NCI-H69 (cell line): Measurements from ENCODE around the gene PALM.
"Not testable (repeated sequence)": the region's sequence is repeated elsewhere in the genome, so short reads cannot be mapped to it uniquely, and the experiment has no call there.

Source experiments
- DNase-seq: peaks from one replicate; lab custom pipeline; 2025; lab: John Stamatoyannopoulos, UW

The PALM gene, protein sequence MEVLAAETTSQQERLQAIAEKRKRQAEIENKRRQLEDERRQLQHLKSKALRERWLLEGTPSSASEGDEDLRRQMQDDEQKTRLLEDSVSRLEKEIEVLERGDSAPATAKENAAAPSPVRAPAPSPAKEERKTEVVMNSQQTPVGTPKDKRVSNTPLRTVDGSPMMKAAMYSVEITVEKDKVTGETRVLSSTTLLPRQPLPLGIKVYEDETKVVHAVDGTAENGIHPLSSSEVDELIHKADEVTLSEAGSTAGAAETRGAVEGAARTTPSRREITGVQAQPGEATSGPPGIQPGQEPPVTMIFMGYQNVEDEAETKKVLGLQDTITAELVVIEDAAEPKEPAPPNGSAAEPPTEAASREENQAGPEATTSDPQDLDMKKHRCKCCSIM

DNA sequence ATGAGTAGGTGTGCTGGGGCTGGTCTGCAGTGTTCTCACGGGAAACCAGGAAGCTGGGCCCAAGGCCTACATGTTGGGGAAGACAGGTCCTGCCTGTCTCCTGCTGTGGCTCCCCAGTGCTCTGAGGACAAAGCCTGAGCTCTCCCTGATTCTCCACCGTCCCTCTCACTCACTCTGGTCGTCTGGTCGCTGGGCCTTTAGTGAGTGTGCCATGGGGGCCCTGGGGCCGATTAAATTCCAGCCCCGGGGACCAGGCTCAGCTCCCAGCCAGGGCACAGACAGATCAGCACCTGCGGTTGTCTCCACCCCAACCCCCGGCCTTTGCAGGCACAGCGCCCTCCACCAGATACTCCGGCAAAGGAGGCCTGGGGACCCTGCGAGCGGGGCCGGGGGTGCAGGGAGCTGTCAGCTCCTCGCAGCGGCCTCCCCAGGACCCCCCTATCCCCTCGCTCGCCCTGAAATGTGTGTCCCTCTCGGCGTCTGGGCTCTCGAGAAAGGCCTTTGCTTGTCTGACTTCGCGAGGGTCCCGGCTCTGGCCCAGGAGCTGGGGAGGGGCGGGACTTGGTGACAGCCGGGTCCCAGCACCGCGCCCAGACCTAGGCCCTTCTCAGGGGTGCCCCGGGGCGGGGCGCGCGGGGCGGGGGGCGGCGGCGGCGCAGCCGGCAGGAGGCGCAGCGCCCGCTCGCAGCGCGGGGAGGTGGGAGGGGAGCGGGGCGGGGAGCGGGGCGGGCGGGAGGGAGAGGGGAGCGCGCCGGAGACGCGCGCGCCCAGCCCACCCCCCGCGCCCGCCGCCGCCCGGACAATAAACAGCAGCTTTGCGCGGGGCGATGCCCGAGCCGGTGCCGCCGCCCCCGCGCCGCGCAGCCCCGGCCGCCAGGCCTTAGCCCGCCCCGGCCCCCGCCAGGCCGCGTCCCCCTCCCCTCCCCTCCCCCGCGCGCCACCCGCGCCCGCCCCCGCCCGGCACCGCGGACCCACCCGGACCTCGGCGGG is at the start of gene PALM:
TSS of gene PALM (plus strand) at position 782 of the 990 bp plus-strand sequence. CDS start 212 bp downstream, outside the sequence.
- peak; percentile 74 for DNase-seq

DNA sequence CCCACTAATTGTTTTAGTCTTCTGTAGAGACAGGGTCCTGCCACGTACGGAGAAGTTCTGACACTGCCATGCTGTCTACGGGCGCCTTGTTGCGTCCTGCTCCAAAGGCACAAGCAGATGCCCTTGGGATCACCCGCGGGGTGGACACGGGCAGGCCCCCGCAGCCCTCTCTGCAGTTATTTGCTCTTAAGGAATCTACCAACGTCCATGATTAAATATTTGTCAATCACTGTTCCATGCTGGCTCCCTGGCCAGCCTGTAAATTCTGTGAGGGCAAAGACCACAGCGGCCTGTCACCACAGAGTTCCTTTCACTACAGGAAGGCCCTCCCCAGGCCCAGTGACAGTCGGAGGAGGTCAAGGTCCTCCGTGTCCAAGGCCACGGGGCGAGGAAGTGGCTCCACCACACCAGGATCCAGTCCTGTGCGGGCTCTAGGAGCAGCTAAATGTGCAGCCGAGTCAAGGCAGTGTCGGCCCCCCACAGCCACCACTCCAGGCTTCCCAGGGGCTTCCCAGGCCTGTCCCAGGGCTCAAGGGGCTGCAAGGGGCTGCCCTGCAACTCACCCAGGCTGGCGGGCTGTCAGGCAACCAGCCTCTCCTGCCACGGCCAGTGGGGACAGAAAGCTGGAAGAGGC is 47.8 kb upstream of the PALM start:
- no peak for DNase-seq

DNA sequence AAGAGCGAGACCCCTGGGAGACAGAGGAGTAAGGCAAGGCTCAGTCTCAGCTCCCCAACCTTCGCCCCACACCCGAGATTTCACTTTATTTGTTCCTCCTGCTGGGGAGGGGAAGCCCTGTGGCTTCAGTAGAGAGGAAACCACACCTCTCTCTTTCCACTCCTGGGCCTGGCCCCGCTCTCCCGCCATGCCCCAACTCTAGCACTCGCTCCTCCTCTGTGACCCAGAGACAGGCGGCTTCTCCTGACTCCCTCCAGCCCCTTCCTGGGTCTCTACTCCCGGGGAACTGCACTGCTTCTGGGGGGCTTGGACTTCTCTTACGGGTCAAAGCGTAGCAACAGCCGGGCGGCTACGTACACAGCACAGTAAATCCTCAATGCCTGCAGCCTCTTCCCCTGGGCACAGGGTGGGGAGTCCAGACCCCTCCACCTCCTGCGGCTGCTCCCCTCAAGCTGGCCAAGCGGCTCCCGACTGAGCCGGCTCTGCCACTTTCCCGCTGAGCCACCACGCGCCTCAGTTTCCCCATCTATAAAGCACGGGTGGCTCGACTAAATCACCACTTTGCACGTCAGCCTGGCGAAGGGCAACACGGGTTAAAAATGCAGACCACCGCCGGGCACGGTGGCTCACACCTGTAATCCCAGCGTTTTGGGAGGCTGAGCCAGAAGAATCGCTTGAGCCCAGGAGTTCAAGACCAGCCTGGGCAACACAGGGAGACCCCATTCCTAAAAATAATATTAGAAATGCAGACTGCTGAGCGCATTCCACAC is 47.1 kb upstream of the PALM start:
- DNase-seq: no peak

DNA sequence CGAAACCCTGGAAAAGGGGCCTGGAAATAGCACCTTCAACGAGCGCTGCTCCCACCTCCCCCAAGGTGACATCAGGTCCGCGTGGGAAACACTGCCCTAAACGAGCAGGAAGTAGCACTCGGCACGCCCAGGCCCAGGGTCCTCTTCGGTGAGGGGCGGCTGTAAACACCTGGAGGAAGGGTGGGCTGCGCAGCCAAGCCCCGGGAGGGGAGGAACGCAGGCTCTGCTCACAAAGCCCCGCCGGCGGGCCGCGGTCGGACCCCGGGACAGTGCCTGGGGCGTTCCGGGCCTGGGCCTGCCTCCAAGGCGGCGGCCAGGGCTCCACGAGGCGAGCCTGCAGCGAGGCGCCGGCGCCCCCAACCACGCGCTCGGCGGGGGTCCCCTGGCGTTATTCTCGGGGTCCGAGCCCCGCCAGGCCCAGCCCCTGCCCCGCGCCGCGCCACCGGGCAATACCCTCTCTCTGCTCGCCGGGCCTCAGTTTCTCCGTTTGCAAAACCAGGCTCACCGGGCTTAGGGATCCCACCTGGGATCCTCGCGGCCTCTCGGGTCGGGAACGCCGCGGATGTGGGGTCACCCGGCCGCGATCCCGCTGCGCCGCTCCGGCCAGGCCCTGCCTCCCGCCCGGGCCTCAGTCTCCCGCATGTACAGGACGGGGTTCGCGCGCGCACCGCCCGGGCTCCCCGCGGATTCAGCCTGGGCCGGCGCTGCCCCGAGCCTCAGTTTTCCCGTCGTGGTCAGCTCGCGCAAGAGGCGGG is 46.4 kb upstream of the PALM start:
- DNase-seq: peak; percentile 78

DNA sequence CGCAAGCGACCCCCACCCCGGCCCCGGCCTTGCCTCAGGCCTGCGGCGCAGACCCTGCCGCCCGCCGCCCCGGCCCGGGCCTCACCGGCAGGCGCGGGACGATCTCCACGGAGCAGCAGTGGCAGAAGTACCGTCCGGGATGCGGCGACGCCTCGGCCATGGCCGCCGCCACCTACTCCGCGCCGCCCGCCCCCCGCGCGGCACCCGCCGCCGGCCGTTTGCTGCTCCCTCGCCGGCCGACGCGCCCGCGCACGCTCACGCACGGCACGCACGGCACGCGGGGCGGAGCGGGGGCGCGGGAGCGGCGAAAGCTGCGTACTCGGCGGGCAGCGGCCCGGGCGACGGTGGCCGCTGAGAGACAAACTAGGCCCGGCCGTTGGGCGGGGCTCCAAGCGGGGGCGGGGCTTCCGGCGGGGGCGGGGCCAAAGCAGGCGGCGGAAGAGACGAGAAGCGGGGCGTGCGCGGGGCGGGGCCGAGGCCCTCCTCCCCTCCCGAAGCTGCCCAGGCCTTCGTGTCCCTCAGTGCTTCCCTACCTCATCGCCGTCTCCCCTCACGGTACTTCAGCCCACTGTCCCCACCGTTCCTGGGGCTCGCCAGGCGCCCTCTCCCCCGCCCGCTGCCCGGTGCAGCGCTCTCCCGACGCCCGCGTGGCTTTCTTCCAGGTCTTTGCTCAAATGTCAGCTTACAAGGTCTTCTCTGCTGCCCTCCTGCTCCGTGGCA is 45.6 kb upstream of the PALM start, which contains the start of gene RNF126:
TSS of gene RNF126 (minus strand) at position 253 of the 720 bp plus-strand sequence. CDS start at position 160, 93 bp downstream.
- peak; percentile 96 for DNase-seq

DNA sequence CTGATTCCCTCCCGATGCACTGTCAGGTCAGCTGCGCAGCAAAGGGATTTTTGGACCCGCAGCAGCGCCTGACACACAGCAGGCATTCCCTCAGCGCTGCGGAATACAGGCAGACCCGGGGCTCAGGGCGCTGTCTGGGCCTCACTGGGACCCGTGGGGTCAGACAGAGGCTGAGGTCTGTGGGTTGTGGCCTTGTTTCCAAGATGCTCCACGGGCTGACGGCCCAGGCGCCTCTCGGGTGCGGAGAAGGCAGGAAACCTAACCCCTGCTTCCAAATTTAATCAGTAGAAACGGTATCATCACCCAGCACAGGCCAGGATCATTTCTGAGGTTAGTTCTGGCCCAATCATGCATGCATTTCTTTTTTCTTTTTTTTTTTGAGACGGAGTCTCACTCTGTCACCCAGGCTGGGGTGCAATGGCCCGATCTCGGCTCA is 45.0 kb upstream of the PALM start:
- no peak for DNase-seq

DNA sequence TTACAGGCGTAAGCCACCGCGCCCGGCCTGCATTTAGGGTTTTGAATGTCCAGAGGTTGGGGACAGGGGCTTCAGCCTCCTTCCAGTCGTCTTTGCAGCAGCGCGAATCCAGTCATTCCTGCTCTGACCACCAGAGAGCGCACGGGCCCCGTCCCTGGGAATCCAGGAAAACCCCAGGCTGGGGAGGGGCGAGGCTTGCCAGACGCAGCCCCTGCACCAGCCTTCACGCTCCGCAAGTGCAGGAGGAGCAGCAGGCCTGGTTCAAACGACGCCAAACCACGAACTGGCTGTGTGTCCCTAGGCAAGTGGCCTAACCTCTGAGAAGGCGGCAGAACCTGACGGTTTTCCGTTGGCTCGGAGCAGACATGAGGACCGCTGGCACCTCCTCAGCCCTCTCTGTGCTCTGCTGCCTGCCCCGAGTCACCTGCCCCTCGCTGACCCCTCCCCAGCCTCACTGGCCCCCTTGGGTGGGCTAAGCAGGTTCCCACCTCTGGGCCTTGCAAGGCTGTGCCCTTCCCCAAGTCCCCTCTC is 43.8 kb upstream of the PALM start:
- DNase-seq: peak; percentile 88

DNA sequence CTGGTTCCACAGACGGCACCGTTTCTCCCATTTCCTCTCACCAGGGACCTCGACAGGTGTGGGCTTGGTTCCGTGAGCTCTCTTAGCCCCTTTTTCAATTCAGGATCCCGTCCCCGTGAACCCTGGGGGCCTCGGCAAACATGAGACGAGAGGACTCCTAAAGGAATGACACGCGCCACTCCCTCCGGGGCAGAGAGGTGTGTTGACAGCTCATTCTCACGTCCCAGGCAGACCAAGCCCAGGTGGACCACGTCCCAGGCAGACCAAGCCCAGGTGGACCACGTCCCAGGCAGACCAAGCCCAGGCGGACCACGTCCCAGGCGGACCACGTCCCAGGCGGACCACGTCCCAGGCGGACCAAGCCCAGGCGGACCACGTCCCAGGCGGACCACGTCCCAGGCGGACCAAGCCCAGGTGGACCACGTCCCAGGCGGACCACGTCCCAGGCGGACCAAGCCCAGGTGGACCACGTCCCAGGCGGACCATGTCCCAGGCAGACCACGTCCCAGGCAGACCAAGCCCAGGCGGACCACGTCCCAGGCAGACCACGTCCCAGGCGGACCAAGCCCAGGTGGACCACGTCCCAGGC is 41.7 kb upstream of the PALM start:
- DNase-seq: not testable (repeated sequence)

DNA sequence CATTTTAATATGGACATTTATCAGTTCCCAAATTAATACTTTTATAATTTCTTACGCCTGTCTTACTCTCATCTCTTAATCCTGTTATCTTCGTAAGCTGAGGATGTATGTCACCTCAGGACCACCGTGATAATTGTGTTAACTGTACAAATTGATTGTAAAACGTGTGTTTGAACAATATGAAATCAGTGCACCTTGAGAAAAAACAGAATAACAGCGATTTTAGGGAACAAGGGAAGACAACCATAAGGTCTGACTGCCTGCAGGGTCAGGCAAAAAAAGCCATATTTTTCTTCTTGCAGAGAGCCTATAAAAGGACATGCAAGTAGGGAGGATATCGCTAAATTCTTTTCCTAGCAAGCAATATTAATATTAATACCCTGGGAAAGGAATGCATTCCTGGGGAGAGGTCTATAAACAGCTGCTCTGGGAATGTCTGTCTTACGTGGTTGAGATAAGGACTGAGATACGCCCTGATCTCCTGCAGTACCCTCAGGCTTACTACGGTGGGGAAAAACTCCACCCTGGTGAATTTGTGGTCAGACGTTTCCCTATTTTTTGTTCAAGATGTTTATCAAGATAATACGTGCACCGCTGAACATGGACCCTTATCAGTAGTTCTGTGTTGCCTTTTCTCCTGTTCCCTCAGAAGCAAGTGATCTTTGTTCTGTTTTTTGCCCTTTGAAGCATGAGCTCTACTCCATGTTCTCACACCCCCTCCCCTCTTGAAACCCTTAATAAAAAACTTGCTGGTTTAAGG is 39.9 kb upstream of the PALM start:
- not testable (repeated sequence) for DNase-seq

DNA sequence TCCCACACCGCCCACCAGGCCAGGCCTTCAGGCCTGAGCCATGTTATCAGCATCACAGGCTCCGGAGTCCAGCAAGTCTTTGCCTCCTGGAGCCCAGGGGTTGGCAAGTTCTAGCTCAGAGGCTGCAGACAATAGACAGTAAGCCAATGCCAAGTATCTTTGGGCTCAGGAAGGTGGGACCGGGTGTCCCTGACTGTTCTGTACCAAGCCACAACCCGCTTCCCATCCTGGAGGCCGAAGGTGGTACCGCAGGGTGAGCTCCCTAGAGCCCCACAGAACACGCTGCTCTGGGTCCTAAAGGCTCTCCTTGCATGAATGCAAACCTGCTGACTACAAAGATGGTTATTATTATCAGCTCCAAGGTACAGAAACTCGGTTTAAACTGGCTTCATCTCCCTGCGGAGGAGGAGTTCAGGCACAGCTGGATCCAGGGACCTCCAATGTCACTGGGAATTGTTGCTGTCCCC is 38.1 kb upstream of the PALM start:
- DNase-seq: no peak

DNA sequence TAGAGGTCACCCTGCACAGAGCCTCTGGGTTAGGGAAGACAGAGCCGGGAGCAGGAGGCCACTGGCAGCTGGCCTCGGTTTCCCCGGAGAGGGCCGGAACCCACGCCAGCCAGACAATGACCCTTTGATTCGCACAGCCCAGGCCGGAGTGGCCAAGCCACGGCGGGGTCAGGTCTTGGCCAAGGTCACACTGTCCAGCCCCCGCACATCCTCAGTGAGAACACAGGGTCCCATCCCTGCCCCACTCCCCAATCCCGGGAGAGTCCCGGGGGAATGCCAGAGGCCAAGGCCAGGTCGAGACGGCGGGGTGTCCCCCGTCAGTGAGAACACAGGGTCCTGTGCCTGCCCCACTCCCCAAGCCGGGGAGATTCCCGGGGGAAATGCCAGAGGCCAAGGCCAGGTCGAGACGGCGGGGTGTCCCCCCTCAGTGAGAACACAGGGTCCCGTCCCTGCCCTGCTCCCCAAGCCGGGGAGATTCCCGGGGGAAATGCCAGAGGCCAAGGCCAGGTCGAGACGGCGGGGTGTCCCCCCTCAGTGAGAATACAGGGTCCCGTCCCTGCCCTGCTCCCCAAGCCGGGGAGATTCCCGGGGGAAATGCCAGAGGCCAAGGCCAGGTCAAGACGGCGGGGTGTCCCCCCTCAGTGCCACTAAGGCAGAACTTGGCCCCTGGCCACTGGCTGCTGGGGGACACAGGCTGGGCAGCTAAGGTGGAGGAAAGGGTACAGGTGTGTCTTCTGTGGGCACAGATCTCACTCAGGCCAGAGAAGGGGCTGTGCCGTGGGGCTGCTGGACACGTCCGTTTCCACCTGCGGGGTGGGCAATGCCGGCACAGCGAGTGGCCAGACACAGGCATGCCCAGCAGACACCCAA is 34.2 kb upstream of the PALM start:
- DNase-seq: no peak

DNA sequence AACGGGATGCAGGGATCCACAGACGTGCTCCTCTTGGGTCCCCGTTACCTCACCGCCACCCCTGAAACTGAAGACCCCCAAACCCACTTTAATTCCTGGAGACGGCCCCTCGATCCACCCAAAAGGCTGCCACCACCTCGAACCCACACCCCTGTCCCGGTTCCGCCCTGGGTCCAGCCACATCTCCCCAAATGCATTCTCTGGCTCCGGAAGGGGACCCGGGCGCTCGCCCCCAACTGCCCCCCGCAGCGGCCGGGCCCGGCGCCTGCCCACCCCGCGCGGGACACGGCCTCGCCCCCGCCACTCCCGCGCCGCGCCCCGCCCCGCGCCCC is 32.8 kb upstream of the PALM start:
- DNase-seq: no peak

DNA sequence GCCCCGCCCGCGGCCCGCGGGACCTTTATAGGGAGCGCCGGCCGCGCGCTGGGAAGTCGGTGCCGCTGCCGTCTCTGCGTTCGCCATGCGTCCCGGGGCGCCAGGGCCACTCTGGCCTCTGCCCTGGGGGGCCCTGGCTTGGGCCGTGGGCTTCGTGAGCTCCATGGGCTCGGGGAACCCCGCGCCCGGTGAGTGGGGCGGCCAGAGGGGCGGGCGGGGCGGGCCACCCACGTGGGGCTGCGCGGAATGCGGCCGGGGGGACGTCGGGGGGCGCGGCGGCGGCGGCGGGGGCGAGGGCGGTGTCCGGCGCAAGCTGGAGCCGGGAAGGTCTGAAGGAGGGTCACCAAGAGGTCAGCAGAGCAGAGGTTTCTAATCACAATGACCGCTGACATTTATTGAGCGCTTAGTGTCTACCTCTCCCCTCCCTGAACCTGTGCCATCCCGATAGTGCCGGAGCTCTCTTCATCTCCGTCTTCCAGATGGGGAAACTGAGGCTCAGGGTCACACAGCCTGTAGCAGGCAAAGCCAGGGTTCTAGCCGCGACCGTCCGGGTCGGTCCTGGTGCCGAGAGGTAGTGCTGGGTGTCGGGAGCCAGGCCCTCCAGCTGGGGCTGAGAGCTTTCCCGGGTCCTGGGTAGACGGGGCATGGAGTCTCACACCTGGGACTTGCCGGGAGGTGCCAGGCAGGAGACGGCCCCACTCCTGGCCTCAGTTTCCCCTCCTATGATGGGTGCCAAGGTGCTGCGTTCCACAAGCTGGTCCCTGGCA is 32.2 kb upstream of the PALM start, which contains the start of gene FSTL3:
TSS of gene FSTL3 (plus strand) at position 54 of the 767 bp plus-strand sequence. CDS start at position 86, 32 bp downstream.
- no peak for DNase-seq

DNA sequence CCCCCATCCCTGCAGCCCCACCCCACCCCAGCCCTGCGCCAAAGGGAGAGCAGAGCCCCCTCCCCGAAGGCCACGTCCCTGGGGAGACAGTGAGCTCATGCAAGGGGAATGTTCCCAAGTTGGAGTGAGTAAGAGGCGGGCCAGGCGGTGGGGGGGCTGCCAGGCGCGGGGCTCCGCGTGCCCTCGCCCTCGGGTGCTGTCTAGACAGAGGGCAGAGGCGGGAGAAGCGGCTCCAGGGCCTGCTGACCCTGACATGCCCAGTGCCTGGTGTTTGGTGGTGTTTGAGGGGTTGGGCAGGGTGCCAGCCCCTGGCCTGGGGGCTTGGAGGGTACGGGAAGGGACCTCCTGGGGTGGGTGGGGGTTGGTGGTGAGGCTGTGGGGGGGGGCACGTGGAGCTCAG is 31.5 kb upstream of the PALM start:
- peak; percentile 58 for DNase-seq

DNA sequence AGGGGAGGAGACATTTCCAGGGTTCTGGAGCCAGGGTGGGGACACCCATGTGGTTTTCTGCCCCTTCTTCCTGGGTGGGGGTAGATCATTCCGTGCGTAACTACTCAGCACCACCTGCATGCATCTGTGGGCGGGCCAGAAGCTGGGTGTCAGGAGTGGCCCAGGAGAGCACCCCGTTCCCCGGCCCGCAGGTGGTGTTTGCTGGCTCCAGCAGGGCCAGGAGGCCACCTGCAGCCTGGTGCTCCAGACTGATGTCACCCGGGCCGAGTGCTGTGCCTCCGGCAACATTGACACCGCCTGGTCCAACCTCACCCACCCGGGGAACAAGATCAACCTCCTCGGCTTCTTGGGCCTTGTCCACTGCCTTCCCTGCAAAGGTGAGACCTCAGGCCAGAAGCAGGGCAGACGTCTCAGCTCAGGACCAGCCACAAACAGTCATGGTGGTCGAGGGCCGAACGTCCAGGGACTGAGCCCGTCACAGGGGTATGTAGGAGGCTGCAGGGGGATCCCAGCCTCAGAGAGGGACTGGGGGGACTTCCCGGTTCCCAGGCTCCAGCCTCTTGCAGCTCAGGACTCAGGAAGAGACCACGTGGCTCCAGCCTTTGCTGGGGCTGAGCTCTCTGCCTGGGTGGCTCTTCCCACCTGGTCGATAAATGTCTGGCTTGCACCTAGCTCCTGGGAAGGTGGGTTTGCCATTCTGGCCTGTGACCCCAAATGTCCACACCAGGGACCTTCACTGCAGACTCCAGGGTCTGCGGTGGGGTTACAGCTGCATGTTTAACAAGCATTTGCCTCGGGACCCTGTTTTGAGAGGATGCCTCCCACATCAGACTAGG is 30.9 kb upstream of the PALM start:
- DNase-seq: peak; percentile 36
